Measurements from ENCODE around the gene USP53. TPM values are rescaled to one million over a fixed set of nuclear protein-coding genes. Genes with fewer than 3 reads are reported as not detected.

USP53 gene
- total and polyA plus RNA-seq, 10 of the 15 experiments (the other 5 are each of a cell fraction or from before 2014, with no cell fraction given): 0.23 to 4.0 (median 2.7) TPM

- RAD21 ChIA-PET (ENCODE audit: unreplicated experiment): no interaction called here
- intact Hi-C loops (cut with micrococcal nuclease; ENCODE audit: unreplicated experiment): no loop called here
Observed at GRCh38 chr4:119179011-119179410, 33.5 kb upstream of the USP53 start.

DNA sequence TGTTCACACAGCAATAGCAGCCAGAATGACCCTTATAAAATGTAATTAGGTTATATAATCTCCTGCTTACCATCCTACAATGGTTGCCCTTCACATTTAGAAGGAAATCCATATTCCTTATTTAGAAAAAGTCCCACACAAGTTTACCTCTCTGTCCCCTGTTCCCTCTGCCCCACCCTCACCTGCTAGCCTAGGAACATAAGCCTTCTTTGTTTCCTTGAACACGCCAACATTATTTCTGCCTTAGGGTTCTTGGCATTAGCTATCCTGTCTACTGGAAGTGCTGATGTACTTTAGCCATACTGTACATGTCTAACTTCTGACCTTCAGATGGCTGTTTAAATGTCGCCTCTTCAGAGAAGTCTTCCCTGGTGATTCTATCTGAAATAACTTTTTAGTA, 28.4 kb upstream of the USP53 start:
- no TSS peak for BruUV-seq (replicated peaks)
- H3K9me3 ChIP-seq (replicated peaks; ENCODE audit: control insufficient read depth, insufficient read depth, low read length): no peaks in the 10 kb centered on the region
- H3K36me3 ChIP-seq (ENCODE audit: control insufficient read depth in 2 of 2, insufficient read depth in 2 of 2, low read length in 1 of 2): no peaks in the 10 kb centered on the region
- no peaks in the 10 kb centered on the region for H3K27me3 ChIP-seq (replicated peaks in 1 of 2; ENCODE audit: control insufficient read depth in 2 of 2, insufficient read depth in 2 of 2, low read length in 1 of 2)
- no peak overlapping the region for H3K4me3 ChIP-seq
- H4K20me1 ChIP-seq (ENCODE audit: control insufficient read depth, insufficient read depth): no peaks in the 10 kb centered on the region
- in situ Hi-C loops (cut with MboI) (no loop called here), intact Hi-C loops (cut with micrococcal nuclease; ENCODE audit: unreplicated experiment) (no loop called here)
- ATAC-seq (no peak), FAIRE-seq (no peak), DNase-seq (ENCODE audit: low read depth, low spot score) (no peak)
- H3K9ac ChIP-seq (ENCODE audit: control insufficient read depth, insufficient read depth, low read length): no peak overlapping the region
- no peaks in the 10 kb centered on the region for H3K79me2 ChIP-seq (ENCODE audit: control insufficient read depth, insufficient read depth, low read length)
- no peaks in the 10 kb centered on the region for H3K4me1 ChIP-seq (ENCODE audit: control insufficient read depth, insufficient read depth, low read length)
- TF ChIP-seq CBFB (IDR thresholded peaks at IDR 0.05; ENCODE audit: low read depth) (no peak), ESRRA (IDR thresholded peaks at IDR 0.05; ENCODE audit: low read length) (no peak), STAT3 (IDR thresholded peaks at IDR 0.05; ENCODE audit: low read depth, low read length) (no peak), POLR2A (IDR thresholded peaks at IDR 0.05; ENCODE audit: low read depth, low read length) (no peak), NKRF (conservative IDR thresholded peaks at IDR 0.05) (no peak), ZNF274 (IDR thresholded peaks at IDR 0.05; ENCODE audit: insufficient read depth, insufficient read length) (no peak), POLR2AphosphoS5 (IDR thresholded peaks at IDR 0.05; ENCODE audit: low read length) (no peak), RFX5 (IDR thresholded peaks at IDR 0.05; ENCODE audit: low read depth, low read length) (no peak), RBBP5 (conservative IDR thresholded peaks at IDR 0.05) (no peak), ZNF24 (IDR thresholded peaks at IDR 0.05) (no peak), TCF3 (IDR thresholded peaks at IDR 0.05; ENCODE audit: borderline replicate concordance, insufficient read depth, low read depth, low read length) (no peak), BMI1 (IDR thresholded peaks at IDR 0.05; ENCODE audit: borderline replicate concordance) (no peak)
- TF ChIP-seq, protein P1, sequence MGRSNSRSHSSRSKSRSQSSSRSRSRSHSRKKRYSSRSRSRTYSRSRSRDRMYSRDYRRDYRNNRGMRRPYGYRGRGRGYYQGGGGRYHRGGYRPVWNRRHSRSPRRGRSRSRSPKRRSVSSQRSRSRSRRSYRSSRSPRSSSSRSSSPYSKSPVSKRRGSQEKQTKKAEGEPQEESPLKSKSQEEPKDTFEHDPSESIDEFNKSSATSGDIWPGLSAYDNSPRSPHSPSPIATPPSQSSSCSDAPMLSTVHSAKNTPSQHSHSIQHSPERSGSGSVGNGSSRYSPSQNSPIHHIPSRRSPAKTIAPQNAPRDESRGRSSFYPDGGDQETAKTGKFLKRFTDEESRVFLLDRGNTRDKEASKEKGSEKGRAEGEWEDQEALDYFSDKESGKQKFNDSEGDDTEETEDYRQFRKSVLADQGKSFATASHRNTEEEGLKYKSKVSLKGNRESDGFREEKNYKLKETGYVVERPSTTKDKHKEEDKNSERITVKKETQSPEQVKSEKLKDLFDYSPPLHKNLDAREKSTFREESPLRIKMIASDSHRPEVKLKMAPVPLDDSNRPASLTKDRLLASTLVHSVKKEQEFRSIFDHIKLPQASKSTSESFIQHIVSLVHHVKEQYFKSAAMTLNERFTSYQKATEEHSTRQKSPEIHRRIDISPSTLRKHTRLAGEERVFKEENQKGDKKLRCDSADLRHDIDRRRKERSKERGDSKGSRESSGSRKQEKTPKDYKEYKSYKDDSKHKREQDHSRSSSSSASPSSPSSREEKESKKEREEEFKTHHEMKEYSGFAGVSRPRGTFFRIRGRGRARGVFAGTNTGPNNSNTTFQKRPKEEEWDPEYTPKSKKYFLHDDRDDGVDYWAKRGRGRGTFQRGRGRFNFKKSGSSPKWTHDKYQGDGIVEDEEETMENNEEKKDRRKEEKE (IDR thresholded peaks at IDR 0.05): no peak
- SMC1A ChIA-PET (ENCODE audit: uncharacterized antibody, unreplicated experiment): no interaction called here
- no peak overlapping the region for H2AFZ ChIP-seq (ENCODE audit: control insufficient read depth, low read depth, low read length)
- POLR2A ChIA-PET: no interaction called here
- H3K4me2 ChIP-seq (ENCODE audit: control insufficient read depth, insufficient read depth): no peak overlapping the region
- CTCF ChIA-PET: no interaction called here
- H3K27ac ChIP-seq (ENCODE audit: control insufficient read depth, insufficient read depth): no peak overlapping the region
- 21% methylated on average over 2 of the region's 2 CpGs for WGBS (ENCODE audit: insufficient coverage, insufficient replicate concordance, low lambda C conversion rate, missing lambda C conversion rate)
- RAD21 ChIA-PET (ENCODE audit: unreplicated experiment): no interaction called here

More at GRCh38 chr4:119179011-119179410, 33.5 kb upstream of the USP53 start:
- in situ Hi-C loops (cut with MboI): no loop called here
- H3K4me2 ChIP-seq (ENCODE audit: control insufficient read depth, insufficient read depth): no peak overlapping the region
- 0% methylated on average over 1 of the region's 1 CpG for WGBS (ENCODE audit: insufficient coverage, insufficient replicate concordance, low lambda C conversion rate, missing lambda C conversion rate)
- CTCF ChIA-PET: no interaction called here
- TF ChIP-seq NFIC (IDR thresholded peaks at IDR 0.05; ENCODE audit: low read depth, low read length): no peak
- TF ChIP-seq JUNB (IDR thresholded peaks at IDR 0.05): no peak
- no peak for TF ChIP-seq MXI1 (IDR thresholded peaks at IDR 0.05; ENCODE audit: low read depth, low read length)
- no peak for TF ChIP-seq HDAC6 (IDR thresholded peaks at IDR 0.05; ENCODE audit: unreplicated experiment)
- TF ChIP-seq POLR2AphosphoS2 (IDR thresholded peaks at IDR 0.05; ENCODE audit: low read depth, low read length): no peak
- TF ChIP-seq MYC (IDR thresholded peaks at IDR 0.05; ENCODE audit: insufficient read depth, insufficient read length, insufficient replicate concordance, low read length, severe bottlenecking): no peak
- TF ChIP-seq PAX5 (IDR thresholded peaks at IDR 0.05; ENCODE audit: borderline replicate concordance, low read depth, low read length): no peak
- POLR2A ChIA-PET: no interaction called here
- H3K9ac ChIP-seq (ENCODE audit: control insufficient read depth, insufficient read depth, low read length): no peak overlapping the region
- no peaks in the 10 kb centered on the region for H3K36me3 ChIP-seq (ENCODE audit: control insufficient read depth in 2 of 2, insufficient read depth in 2 of 2, low read length in 1 of 2)
- SMC1A ChIA-PET (ENCODE audit: uncharacterized antibody, unreplicated experiment): interaction anchor here (0.9 kb wide), 2 partner anchors 13 to 19 kb away, joined by 3 read pairs; no protein-coding TSS in a partner anchor
- DNase-seq (ENCODE audit: low read depth, low spot score): no peak
- no peak overlapping the region for H3K27ac ChIP-seq (ENCODE audit: control insufficient read depth, insufficient read depth)
- H3K4me1 ChIP-seq (ENCODE audit: control insufficient read depth, insufficient read depth, low read length): no peaks in the 10 kb centered on the region
- H4K20me1 ChIP-seq (ENCODE audit: control insufficient read depth, insufficient read depth): no peaks in the 10 kb centered on the region
- no peak for FAIRE-seq
- BruUV-seq (replicated peaks): no TSS peak
- no peaks in the 10 kb centered on the region for H3K27me3 ChIP-seq (replicated peaks in 1 of 2; ENCODE audit: control insufficient read depth in 2 of 2, insufficient read depth in 2 of 2, low read length in 1 of 2)
- no peak overlapping the region for H2AFZ ChIP-seq (ENCODE audit: control insufficient read depth, low read depth, low read length)
- no peak overlapping the region for H3K4me3 ChIP-seq
- H3K79me2 ChIP-seq (ENCODE audit: control insufficient read depth, insufficient read depth, low read length): no peaks in the 10 kb centered on the region
- no peaks in the 10 kb centered on the region for H3K9me3 ChIP-seq (replicated peaks; ENCODE audit: control insufficient read depth, insufficient read depth, low read length)
- ATAC-seq: no peak

All from GM12878 (cell line).